SK-N-SH (cell line): ENCODE measurements around the gene TJP3. TPM values are rescaled to one million over a fixed set of nuclear protein-coding genes. Genes with fewer than 3 reads are reported as not detected.

Experiments used
- CTCF ChIA-PET: fragments of 300-600, 350-600 bp; formaldehyde crosslinking; extraction: SDS; loops from one replicate; lab custom pipeline; 2021; lab: Yijun Ruan, JAX
- POLR2A ChIA-PET: fragments of 350-600 bp; sonication (Branson Sonifier 250); formaldehyde crosslinking; extraction: SDS; loops from one replicate; lab custom pipeline; 2020; ENCODE audit warnings: antibody characterized with exemption, inconsistent platforms; lab: Yijun Ruan, JAX
- DNase-seq: peaks from one replicate; pipeline ENCODE4 v3.0.0; 2012
- H2AFZ ChIP-seq: fragments of 200-600 bp; sonication (generic); 2 replicates; pipeline ENCODE4 v1.8.1; 2016; ENCODE audit warnings: antibody characterized with exemption, mild to moderate bottlenecking, low read depth
- H3F3A ChIP-seq: fragments of 200-600 bp; sonication (generic); replicated peaks from 2 replicates; pipeline ENCODE3; 2016; ENCODE audit warnings: antibody characterized with exemption, mild to moderate bottlenecking; ENCODE audit not compliant: insufficient read depth
- H3K27ac ChIP-seq, 2 experiments: fragments of 200-500 bp in 1 of 2; fragments of 200-600 bp in 1 of 2; sonication (Bioruptor generic) in 1 of 2; sonication (generic), shearing (Covaris generic) in 1 of 2; 2 replicates each; pipeline versions ENCODE4 v1.5.1 to v1.6.1; 2014 to 2016; ENCODE audit warnings: low read depth in 2 of 2, inconsistent platforms in 1 of 2, low read length in 1 of 2, mild to moderate bottlenecking in 1 of 2, mixed read lengths in 1 of 2
- H3K27me3 ChIP-seq: fragments of 200-600 bp; sonication (generic), shearing (Covaris generic); 2 replicates; pipeline ENCODE4 v1.6.1; 2016; ENCODE audit warnings: mixed run types; ENCODE audit not compliant: insufficient read depth
- H3K36me3 ChIP-seq, 2 experiments: fragments of 200-500 bp in 1 of 2; fragments of 200-600 bp in 1 of 2; sonication (Bioruptor generic) in 1 of 2; sonication (generic) in 1 of 2; replicated peaks in 1 of 2; 2 replicates each; pipeline versions ENCODE3 to v1.5.1; 2014 to 2016; ENCODE audit warnings: low read length in 1 of 2, mild to moderate bottlenecking in 1 of 2; ENCODE audit not compliant: insufficient read depth in 2 of 2, control insufficient read depth in 1 of 2
- H3K4me1 ChIP-seq, 2 experiments: fragments of 200-500 bp in 1 of 2; fragments of 200-600 bp in 1 of 2; sonication (Bioruptor generic) in 1 of 2; sonication (generic), shearing (Covaris generic) in 1 of 2; 2 replicates each; pipeline versions ENCODE4 v1.5.1 to v1.6.1; 2014 to 2016; ENCODE audit warnings: low read depth in 1 of 2, low read length in 1 of 2, mixed run types in 1 of 2; ENCODE audit not compliant: insufficient read depth in 2 of 2, control insufficient read depth in 1 of 2
- H3K4me2 ChIP-seq: fragments of 200-600 bp; sonication (generic), shearing (Covaris generic); 2 replicates; pipeline ENCODE4 v1.6.1; 2017; ENCODE audit warnings: mixed run types
- H3K4me3 ChIP-seq, 2 experiments: fragments of 200-500 bp in 1 of 2; fragments of 200-600 bp in 1 of 2; sonication (Bioruptor generic) in 1 of 2; sonication (generic), shearing (Covaris generic) in 1 of 2; 2 replicates each; pipeline versions ENCODE4 v1.5.1 to v1.8.1; 2014 to 2016; ENCODE audit warnings: low read depth in 2 of 2, inconsistent platforms in 1 of 2, low read length in 1 of 2, mild to moderate bottlenecking in 1 of 2, mixed read lengths in 1 of 2, moderate library complexity in 1 of 2
- H3K79me2 ChIP-seq: fragments of 200-600 bp; sonication (generic); 2 replicates; pipeline ENCODE4 v1.8.1; 2017; ENCODE audit warnings: mild to moderate bottlenecking; ENCODE audit not compliant: insufficient read depth
- H3K9ac ChIP-seq: fragments of 200-600 bp; sonication (generic); 2 replicates; pipeline ENCODE4 v1.6.1; 2017; ENCODE audit warnings: mixed run types
- H3K9me2 ChIP-seq: fragments of 200-600 bp; sonication (generic); 2 replicates; pipeline ENCODE4 v1.6.1; 2017; ENCODE audit warnings: mixed run types
- H3K9me3 ChIP-seq: fragments of 200-600 bp; sonication (generic); 2 replicates; pipeline ENCODE4 v1.6.1; 2017; ENCODE audit warnings: mixed run types, mild to moderate bottlenecking, moderate library complexity
- H4K20me1 ChIP-seq: fragments of 200-600 bp; sonication (generic); 2 replicates; pipeline ENCODE4 v1.6.1; 2017; ENCODE audit warnings: mild to moderate bottlenecking, mixed run types; ENCODE audit not compliant: insufficient read depth
- ELF1 ChIP-seq: IDR thresholded peaks from 2 replicates; pipeline ENCODE4 v1.4.0; 2012
- EP300 ChIP-seq, 2 experiments: IDR thresholded peaks; 2 replicates each; pipeline versions ENCODE4 v1.4.0 to v1.6.1; 2012; ENCODE audit warnings: borderline replicate concordance in 1 of 2, low read depth in 1 of 2, low read length in 1 of 2
- EZH2phosphoT487 ChIP-seq: fragments of 200-600 bp; sonication (generic); IDR thresholded peaks from 2 replicates; pipeline ENCODE4 v1.6.1; 2017; ENCODE audit warnings: low read depth, mixed run types, mild to moderate bottlenecking, antibody characterized with exemption, moderate library complexity, borderline replicate concordance
- FOSL2 ChIP-seq: IDR thresholded peaks from 2 replicates; pipeline ENCODE4 v1.4.0; 2012; ENCODE audit warnings: low read depth, mild to moderate bottlenecking, moderate library complexity, borderline replicate concordance
- FOXJ3 ChIP-seq: sonication (generic); formaldehyde crosslinking; IDR thresholded peaks from 2 replicates; pipeline ENCODE4 v1.5.1; 2020; ENCODE audit warnings: mild to moderate bottlenecking, missing genetic modification reagents
- FOXM1 ChIP-seq: IDR thresholded peaks from 2 replicates; pipeline ENCODE4 v1.4.0; 2012; ENCODE audit warnings: low read depth, mild to moderate bottlenecking
- GABPA ChIP-seq: IDR thresholded peaks from 2 replicates; pipeline ENCODE4 v1.4.0; 2012; ENCODE audit warnings: low read depth, mild to moderate bottlenecking
- MEF2A ChIP-seq: IDR thresholded peaks from 2 replicates; pipeline ENCODE4 v1.4.0; 2012; ENCODE audit warnings: low read depth, borderline replicate concordance
- PBX3 ChIP-seq: IDR thresholded peaks from 2 replicates; pipeline ENCODE4; 2012
- RFX5 ChIP-seq: IDR thresholded peaks from 2 replicates; pipeline ENCODE4 v1.6.1; 2012; ENCODE audit warnings: mild to moderate bottlenecking, improper control_type of control experiment, low read length
- SIN3A ChIP-seq: IDR thresholded peaks from 2 replicates; pipeline ENCODE4 v1.6.1; 2012; ENCODE audit warnings: low read depth, mild to moderate bottlenecking, low read length, moderate library complexity, borderline replicate concordance
- SMC3 ChIP-seq: IDR thresholded peaks from 2 replicates; pipeline ENCODE4 v1.6.1; 2012; ENCODE audit warnings: low read depth, low read length, improper control_type of control experiment
- TAF1 ChIP-seq: IDR thresholded peaks from 2 replicates; pipeline ENCODE4 v1.6.1; 2012; ENCODE audit warnings: low read depth, mild to moderate bottlenecking, low read length, moderate library complexity, borderline replicate concordance
- USF1 ChIP-seq: IDR thresholded peaks from 2 replicates; pipeline ENCODE4 v1.4.0; 2012; ENCODE audit warnings: low read depth, borderline replicate concordance
- USF2 ChIP-seq: fragments of 150-350 bp; IDR thresholded peaks from 2 replicates; pipeline ENCODE4 v1.6.1; 2017; ENCODE audit warnings: antibody characterized with exemption, low read length, low read depth, borderline replicate concordance
- YY1 ChIP-seq: IDR thresholded peaks from 2 replicates; pipeline ENCODE4 v1.4.0; 2012; ENCODE audit warnings: low read depth, mild to moderate bottlenecking
- WGBS: methylation state at CpG from one replicate; pipeline ENCODE4 v1.1.6; 2017; ENCODE audit warnings: low lambda C conversion rate; 5-methylcytosine and 5-hydroxymethylcytosine counted together
- polyA plus RNA-seq, 3 experiments: library from polyadenylated mRNA; depleted of rRNA; stranded (reverse); fragments of >200 nt; gene quantifications; 2 replicates each; pipeline ENCODE4 v1.2.3, GENCODE V29; 2012
- TF ChIP-seq, protein P1 (sequence below): IDR thresholded peaks from 2 replicates; pipeline ENCODE4 v1.4.0; 2012; ENCODE audit warnings: low read depth

TJP3 gene
- polyA plus RNA-seq, 1 of the 3 experiments (the other 2 are of a cell fraction) = 0.36 TPM

- H3K9ac ChIP-seq = no peak overlapping the region
- no peak overlapping the region for H3K4me2 ChIP-seq
- no peak for TF ChIP-seq YY1
- no peak for TF ChIP-seq PBX3
- TF ChIP-seq EP300 (IDR thresholded peaks at IDR 0.05; ENCODE audit: borderline replicate concordance in 1 of 2, low read depth in 1 of 2, low read length in 1 of 2) = no peak
- no peak for TF ChIP-seq FOXJ3 (CRISPR knock-in tag)
- TF ChIP-seq USF2 = no peak
- TF ChIP-seq TAF1 = no peak
- TF ChIP-seq FOXM1 = no peak
- no peak for TF ChIP-seq SMC3
- TF ChIP-seq SIN3A = no peak
- TF ChIP-seq RFX5 = no peak
- TF ChIP-seq ELF1 = no peak
- TF ChIP-seq EZH2phosphoT487 = no peak
- no peak for TF ChIP-seq MEF2A
- TF ChIP-seq, protein P1, sequence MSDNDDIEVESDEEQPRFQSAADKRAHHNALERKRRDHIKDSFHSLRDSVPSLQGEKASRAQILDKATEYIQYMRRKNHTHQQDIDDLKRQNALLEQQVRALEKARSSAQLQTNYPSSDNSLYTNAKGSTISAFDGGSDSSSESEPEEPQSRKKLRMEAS = no peak
- no peak for TF ChIP-seq GABPA
- no peak for TF ChIP-seq FOSL2
- no peak for TF ChIP-seq USF1
- no peak for DNase-seq
- no peak overlapping the region for H3K4me3 ChIP-seq
- CTCF ChIA-PET = interaction anchor here (0.6 to 3.6 kb wide), 11 partner anchors 8 to 135 kb away, joined by 3 to 21 read pairs (median 5); partner anchors contain the start of genes APBA3, MRPL54, PIP5K1C and TJP3
- no peak overlapping the region for H2AFZ ChIP-seq
- H3K9me3 ChIP-seq = no peaks in the 10 kb centered on the region
- H3K79me2 ChIP-seq = no peaks in the 10 kb centered on the region
- no peaks in the 10 kb centered on the region for H3K36me3 ChIP-seq
- H3F3A ChIP-seq = no peaks in the 10 kb centered on the region
- POLR2A ChIA-PET = no interaction called here
- H3K9me2 ChIP-seq = no peaks in the 10 kb centered on the region
- H3K27ac ChIP-seq = no peak overlapping the region
- no peaks in the 10 kb centered on the region for H4K20me1 ChIP-seq
- peaks cover 7% of the 10 kb centered on the region for H3K27me3 ChIP-seq
- WGBS = 21% methylated on average over 3 of the region's 4 CpGs
- H3K4me1 ChIP-seq = peaks cover 0 to 2% of the 10 kb centered on the region in 2 experiments; a peak in 1 of 4 replicates
Measured at GRCh38 chr19:3719868-3720267, 11.7 kb downstream of the TJP3 start.
